OCI-LY3 (cell line): Measurements from ENCODE around the gene CIB4.

Experiments used
- H2AFZ ChIP-seq: fragments of 200-600, 300-600 bp; shearing (Covaris generic); 2 replicates; pipeline ENCODE4 v1.6.0; 2014; ENCODE audit warnings: antibody characterized with exemption, low read depth, low read length
- H3K27ac ChIP-seq: fragments of 200-600, 300-600 bp; sonication (generic); 2 replicates; pipeline ENCODE4 v1.5.1; 2014; ENCODE audit warnings: mild to moderate bottlenecking, low read length, moderate library complexity, mixed read lengths
- H3K27me3 ChIP-seq: fragments of 200-600, 300-600 bp; sonication (generic); 2 replicates; pipeline ENCODE4 v1.6.1; 2014; ENCODE audit warnings: low read depth, low read length, mixed read lengths
- H3K36me3 ChIP-seq: fragments of 200-600, 300-600 bp; sonication (generic); replicated peaks from 2 replicates; pipeline ENCODE3; 2014; ENCODE audit warnings: low read depth, low read length, mixed read lengths
- H3K4me1 ChIP-seq: fragments of 300-600, 200-600 bp; sonication (generic); 2 replicates; pipeline ENCODE4 v1.6.1; 2014; ENCODE audit warnings: low read length, mixed read lengths
- H3K4me2 ChIP-seq: fragments of 200-600, 300-600 bp; sonication (generic); 2 replicates; pipeline ENCODE4 v1.6.1; 2014; ENCODE audit warnings: low read length, mixed read lengths
- H3K4me3 ChIP-seq: fragments of 300-600, 200-600 bp; sonication (generic); 2 replicates; pipeline ENCODE4 v1.5.1; 2014; ENCODE audit warnings: antibody characterized with exemption, mild to moderate bottlenecking, low read length, moderate library complexity
- H3K79me2 ChIP-seq: fragments of 300-600, 200-600 bp; shearing (Covaris generic); 2 replicates; pipeline ENCODE4 v1.6.1; 2014; ENCODE audit warnings: mild to moderate bottlenecking, low read length, mixed read lengths
- H3K9ac ChIP-seq: fragments of 300-600, 200-600 bp; shearing (Covaris generic); 2 replicates; pipeline ENCODE4 v1.6.0; 2014; ENCODE audit warnings: mild to moderate bottlenecking, low read length, moderate library complexity
- H3K9me3 ChIP-seq: fragments of 200-600, 300-600 bp; shearing (Covaris generic); 2 replicates; pipeline ENCODE4 v1.6.1; 2014; ENCODE audit warnings: low read length, mixed read lengths; ENCODE audit not compliant: insufficient read depth
- H4K20me1 ChIP-seq: fragments of 200-600, 300-600 bp; sonication (generic); 2 replicates; pipeline ENCODE4 v1.6.1; 2016; ENCODE audit warnings: low read length, mixed read lengths; ENCODE audit not compliant: insufficient read depth
- EZH2phosphoT487 ChIP-seq: fragments of 200-600 bp; shearing (Covaris generic); IDR thresholded peaks from 2 replicates; pipeline ENCODE4 v1.6.1; 2018; ENCODE audit warnings: antibody characterized with exemption, mixed run types, low read depth
- TF ChIP-seq, protein P1 (sequence below): fragments of 200-600, 300-600 bp; sonication (generic); IDR thresholded peaks from 2 replicates; pipeline ENCODE4 v1.5.1; 2014; ENCODE audit warnings: antibody characterized with exemption, low read length, low read depth

The CIB4 gene

DNA sequence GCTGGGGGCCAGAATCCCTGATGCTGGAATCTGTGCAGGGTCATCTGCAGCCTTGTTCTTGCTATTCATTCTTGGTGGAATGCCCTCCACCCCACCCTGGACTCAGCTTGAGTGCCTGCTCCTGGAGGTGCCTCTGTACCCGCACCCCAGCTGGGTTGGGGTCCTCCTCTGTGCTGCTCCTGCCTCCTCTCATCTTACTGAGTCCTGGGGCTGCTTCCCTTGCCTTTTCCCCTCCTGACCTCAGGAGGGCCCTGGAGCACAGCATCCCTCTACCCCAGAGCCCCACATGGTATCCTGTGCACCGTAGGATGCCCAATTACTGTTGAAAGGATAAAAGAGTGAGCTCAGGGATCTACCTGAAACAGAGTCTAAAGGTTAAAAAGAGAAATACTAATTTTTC, 81.6 kb downstream of the CIB4 start:
- H3K4me3 ChIP-seq: no peak overlapping the region
- no peak overlapping the region for H3K27ac ChIP-seq
- no peak for TF ChIP-seq EZH2phosphoT487
- TF ChIP-seq, protein P1, sequence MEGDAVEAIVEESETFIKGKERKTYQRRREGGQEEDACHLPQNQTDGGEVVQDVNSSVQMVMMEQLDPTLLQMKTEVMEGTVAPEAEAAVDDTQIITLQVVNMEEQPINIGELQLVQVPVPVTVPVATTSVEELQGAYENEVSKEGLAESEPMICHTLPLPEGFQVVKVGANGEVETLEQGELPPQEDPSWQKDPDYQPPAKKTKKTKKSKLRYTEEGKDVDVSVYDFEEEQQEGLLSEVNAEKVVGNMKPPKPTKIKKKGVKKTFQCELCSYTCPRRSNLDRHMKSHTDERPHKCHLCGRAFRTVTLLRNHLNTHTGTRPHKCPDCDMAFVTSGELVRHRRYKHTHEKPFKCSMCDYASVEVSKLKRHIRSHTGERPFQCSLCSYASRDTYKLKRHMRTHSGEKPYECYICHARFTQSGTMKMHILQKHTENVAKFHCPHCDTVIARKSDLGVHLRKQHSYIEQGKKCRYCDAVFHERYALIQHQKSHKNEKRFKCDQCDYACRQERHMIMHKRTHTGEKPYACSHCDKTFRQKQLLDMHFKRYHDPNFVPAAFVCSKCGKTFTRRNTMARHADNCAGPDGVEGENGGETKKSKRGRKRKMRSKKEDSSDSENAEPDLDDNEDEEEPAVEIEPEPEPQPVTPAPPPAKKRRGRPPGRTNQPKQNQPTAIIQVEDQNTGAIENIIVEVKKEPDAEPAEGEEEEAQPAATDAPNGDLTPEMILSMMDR: no peak
- H3K36me3 ChIP-seq: no peaks in the 10 kb centered on the region
- H3K27me3 ChIP-seq: peaks cover 53% of the 10 kb centered on the region
- no peaks in the 10 kb centered on the region for H3K79me2 ChIP-seq
- H3K9me3 ChIP-seq: no peaks in the 10 kb centered on the region
- H2AFZ ChIP-seq: no peak overlapping the region
- no peaks in the 10 kb centered on the region for H4K20me1 ChIP-seq
- no peak overlapping the region for H3K9ac ChIP-seq
- H3K4me2 ChIP-seq: no peak overlapping the region
- H3K4me1 ChIP-seq: no peaks in the 10 kb centered on the region

- Histone ChIP-seq H3K79me2 (no peaks in the 10 kb centered on the region), H3K27me3 (peaks cover 49% of the 10 kb centered on the region), H3K4me1 (no peaks in the 10 kb centered on the region), H3K4me2 (no peak overlapping the region), H3K36me3 (no peaks in the 10 kb centered on the region), H3K9ac (no peak overlapping the region), H3K27ac (no peak overlapping the region), H2AFZ (no peak overlapping the region), H4K20me1 (no peaks in the 10 kb centered on the region), H3K9me3 (no peaks in the 10 kb centered on the region), H3K4me3 (no peak overlapping the region)
- no peak for TF ChIP-seq EZH2phosphoT487
- TF ChIP-seq, protein P1: no peak
These were observed 82.1 kb downstream of the CIB4 start for GRCh38 chr2:26559044-26559405.

- Histone ChIP-seq H2AFZ (no peak overlapping the region), H3K4me2 (no peak overlapping the region), H3K9ac (no peak overlapping the region), H3K36me3 (no peaks in the 10 kb centered on the region), H3K9me3 (no peaks in the 10 kb centered on the region), H3K79me2 (no peaks in the 10 kb centered on the region), H3K4me1 (no peaks in the 10 kb centered on the region), H3K4me3 (no peak overlapping the region), H3K27me3 (peaks cover 43% of the 10 kb centered on the region), H3K27ac (no peak overlapping the region), H4K20me1 (no peaks in the 10 kb centered on the region)
- TF ChIP-seq, protein P1: no peak
- TF ChIP-seq EZH2phosphoT487: no peak
These were observed 82.7 kb downstream of the CIB4 start for GRCh38 chr2:26558271-26559043.

- Histone ChIP-seq H3K9ac (no peak overlapping the region), H4K20me1 (no peaks in the 10 kb centered on the region), H3K27me3 (peaks cover 45% of the 10 kb centered on the region), H3K9me3 (no peaks in the 10 kb centered on the region), H3K27ac (no peak overlapping the region), H3K4me2 (no peak overlapping the region), H2AFZ (no peak overlapping the region), H3K4me1 (no peaks in the 10 kb centered on the region), H3K79me2 (no peaks in the 10 kb centered on the region), H3K36me3 (no peaks in the 10 kb centered on the region), H3K4me3 (no peak overlapping the region)
- no peak for TF ChIP-seq EZH2phosphoT487
- TF ChIP-seq, protein P1: no peak
These were observed 83.8 kb downstream of the CIB4 start for GRCh38 chr2:26557244-26557925.
